ENCODE results near the gene KIAA1614.

DNA sequence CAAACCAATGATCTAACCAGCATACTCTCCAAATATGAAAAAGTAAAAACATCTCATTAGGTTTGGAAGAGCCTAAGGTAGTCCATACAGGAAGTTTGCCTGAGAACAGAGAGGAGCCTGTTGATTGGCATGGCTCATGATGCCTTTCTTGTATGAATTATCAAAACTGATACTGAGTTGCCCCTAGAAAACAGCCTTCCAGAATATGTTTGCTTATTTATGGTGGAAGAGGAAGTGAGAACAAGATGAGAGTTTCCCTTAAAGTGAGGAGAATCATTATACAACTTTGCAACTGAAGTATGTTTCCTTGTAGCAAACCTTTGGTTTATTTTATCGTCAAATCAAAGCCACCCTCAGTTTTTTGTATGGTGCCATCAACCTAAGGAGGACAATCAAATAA is 23.8 kb upstream of the KIAA1614 start:
- TF ChIP-seq EZH2 (IDR thresholded peaks at IDR 0.05) (no peak), POLR2AphosphoS5 (IDR thresholded peaks at IDR 0.05; ENCODE audit: borderline replicate concordance, low read depth, low read length) (no peak), FOXP2 (optimal IDR thresholded peaks at IDR 0.05; ENCODE audit: control extremely low read depth, extremely low read length, insufficient read depth) (no peak)
